ENCODE data around the gene VDR.

VDR gene

GRCh38 chr12:47896022-47896421 lies 8.8 kb downstream of the VDR start:
- H4K20me1 ChIP-seq, result no peaks in the 10 kb centered on the region
- H3K9ac ChIP-seq, result no peak overlapping the region
- no peak overlapping the region for H3K4me3 ChIP-seq
- H3K27me3 ChIP-seq, result no peaks in the 10 kb centered on the region
- H3K4me1 ChIP-seq, result peaks cover 84% of the 10 kb centered on the region
- no peak for TF ChIP-seq Cebpa-rat (IDR thresholded peaks at IDR 0.05)
- H3K36me3 ChIP-seq, result no peaks in the 10 kb centered on the region
- H3K27ac ChIP-seq, result no peak overlapping the region
- no peaks in the 10 kb centered on the region for H3K9me3 ChIP-seq
- H3K4me2 ChIP-seq, result peak overlapping the region; percentile 92

GRCh38 chr12:47894652-47895051 lies 10.1 kb downstream of the VDR start:
- Histone ChIP-seq H3K9me3 (no peaks in the 10 kb centered on the region), H3K4me3 (no peak overlapping the region), H3K4me1 (peaks cover 73% of the 10 kb centered on the region), H3K9ac (peak overlapping the region; percentile 53; the same call in 1 of the 2 replicates), H3K27ac (peak overlapping the region; percentile 83), H3K4me2 (peak overlapping the region; percentile 92), H3K36me3 (no peaks in the 10 kb centered on the region), H3K27me3 (no peaks in the 10 kb centered on the region), H4K20me1 (no peaks in the 10 kb centered on the region)
- TF ChIP-seq Cebpa-rat (IDR thresholded peaks at IDR 0.05), result no peak

- Histone ChIP-seq H3K4me3 (no peak overlapping the region), H3K27ac (peak overlapping the region; percentile 83)
- TF ChIP-seq Cebpa-rat (IDR thresholded peaks at IDR 0.05), result no peak
These were observed 10.7 kb downstream of the VDR start for GRCh38 chr12:47894068-47894467.

GRCh38 chr12:47892819-47893218 lies 12.0 kb downstream of the VDR start:
- no peak for TF ChIP-seq Cebpa-rat (IDR thresholded peaks at IDR 0.05)
- H3K9me3 ChIP-seq, result no peaks in the 10 kb centered on the region
- H3K9ac ChIP-seq, result peak overlapping the region; percentile 43; the same call in 1 of the 2 replicates
- no peak overlapping the region for H3K4me3 ChIP-seq
- H3K36me3 ChIP-seq, result no peaks in the 10 kb centered on the region
- H3K27ac ChIP-seq, result peak overlapping the region; percentile 83
- H3K4me2 ChIP-seq, result peak overlapping the region; percentile 92
- H4K20me1 ChIP-seq, result no peaks in the 10 kb centered on the region
- no peaks in the 10 kb centered on the region for H3K27me3 ChIP-seq
- peaks cover 68% of the 10 kb centered on the region for H3K4me1 ChIP-seq

More at GRCh38 chr12:47894068-47894467, 10.7 kb downstream of the VDR start:
- Histone ChIP-seq H3K4me1 (peaks cover 67% of the 10 kb centered on the region), H3K9me3 (no peaks in the 10 kb centered on the region), H4K20me1 (no peaks in the 10 kb centered on the region), H3K4me2 (peak overlapping the region; percentile 92), H3K27me3 (no peaks in the 10 kb centered on the region), H3K9ac (peak overlapping the region; percentile 53; the same call in 1 of the 2 replicates), H3K36me3 (no peaks in the 10 kb centered on the region)

- no peak overlapping the region for H3K4me3 ChIP-seq
- no peaks in the 10 kb centered on the region for H3K27me3 ChIP-seq
- 0 out of 2 replicates have a peak overlapping the region, but pooled peaks have one; percentile 24 for H3K9ac ChIP-seq
- no peaks in the 10 kb centered on the region for H3K36me3 ChIP-seq
- H3K4me2 ChIP-seq, result peak overlapping the region; percentile 24; the same call in 1 of the 2 replicates
- peaks cover 66% of the 10 kb centered on the region for H3K4me1 ChIP-seq
- no peaks in the 10 kb centered on the region for H3K9me3 ChIP-seq
- no peak for TF ChIP-seq Cebpa-rat (IDR thresholded peaks at IDR 0.05)
- H3K27ac ChIP-seq, result peak overlapping the region; percentile 38; the same call in 1 of the 2 replicates
- no peaks in the 10 kb centered on the region for H4K20me1 ChIP-seq
These were observed 13.4 kb downstream of the VDR start for GRCh38 chr12:47891356-47891755.

- no peak overlapping the region for H3K4me2 ChIP-seq
- H3K4me3 ChIP-seq, result no peak overlapping the region
- no peaks in the 10 kb centered on the region for H3K36me3 ChIP-seq
- no peak overlapping the region for H3K27ac ChIP-seq
- TF ChIP-seq Cebpa-rat (IDR thresholded peaks at IDR 0.05), result no peak
- no peaks in the 10 kb centered on the region for H4K20me1 ChIP-seq
- H3K27me3 ChIP-seq, result no peaks in the 10 kb centered on the region
- H3K9ac ChIP-seq, result no peak overlapping the region
- H3K4me1 ChIP-seq, result peaks cover 66% of the 10 kb centered on the region
- H3K9me3 ChIP-seq, result no peaks in the 10 kb centered on the region
These were observed 15.8 kb downstream of the VDR start for GRCh38 chr12:47889040-47889439.

GRCh38 chr12:47888153-47888819 lies 16.5 kb downstream of the VDR start:
- no peaks in the 10 kb centered on the region for H3K36me3 ChIP-seq
- H3K27me3 ChIP-seq, result no peaks in the 10 kb centered on the region
- H3K4me2 ChIP-seq, result no peak overlapping the region
- H3K9me3 ChIP-seq, result no peaks in the 10 kb centered on the region
- no peak for TF ChIP-seq Cebpa-rat (IDR thresholded peaks at IDR 0.05)
- H3K9ac ChIP-seq, result no peak overlapping the region
- no peak overlapping the region for H3K4me3 ChIP-seq
- no peak overlapping the region for H3K27ac ChIP-seq
- H3K4me1 ChIP-seq, result peaks cover 66% of the 10 kb centered on the region
- no peaks in the 10 kb centered on the region for H4K20me1 ChIP-seq

- H3K4me1 ChIP-seq, result peaks cover 66% of the 10 kb centered on the region
- TF ChIP-seq Cebpa-rat (IDR thresholded peaks at IDR 0.05), result no peak
- H4K20me1 ChIP-seq, result no peaks in the 10 kb centered on the region
- no peaks in the 10 kb centered on the region for H3K27me3 ChIP-seq
- H3K9me3 ChIP-seq, result no peaks in the 10 kb centered on the region
- H3K9ac ChIP-seq, result no peak overlapping the region
- no peaks in the 10 kb centered on the region for H3K36me3 ChIP-seq
- H3K4me3 ChIP-seq, result no peak overlapping the region
- H3K27ac ChIP-seq, result no peak overlapping the region
- no peak overlapping the region for H3K4me2 ChIP-seq
These were observed 17.3 kb downstream of the VDR start for GRCh38 chr12:47887529-47887928.

GRCh38 chr12:47886510-47887240 lies 18.1 kb downstream of the VDR start:
- no peak overlapping the region for H3K27ac ChIP-seq
- H4K20me1 ChIP-seq, result no peaks in the 10 kb centered on the region
- no peak overlapping the region for H3K9ac ChIP-seq
- peak overlapping the region; percentile 91 for H3K4me2 ChIP-seq
- H3K4me1 ChIP-seq, result peaks cover 67% of the 10 kb centered on the region
- TF ChIP-seq Cebpa-rat (IDR thresholded peaks at IDR 0.05), result no peak
- no peaks in the 10 kb centered on the region for H3K27me3 ChIP-seq
- H3K4me3 ChIP-seq, result no peak overlapping the region
- H3K36me3 ChIP-seq, result no peaks in the 10 kb centered on the region
- no peaks in the 10 kb centered on the region for H3K9me3 ChIP-seq

- Histone ChIP-seq H3K4me3 (no peak overlapping the region), H3K27ac (no peak overlapping the region), H4K20me1 (no peaks in the 10 kb centered on the region), H3K4me1 (peaks cover 64% of the 10 kb centered on the region), H3K9me3 (no peaks in the 10 kb centered on the region), H3K4me2 (peak overlapping the region; percentile 91), H3K9ac (no peak overlapping the region), H3K27me3 (no peaks in the 10 kb centered on the region), H3K36me3 (no peaks in the 10 kb centered on the region)
- peak; percentile 73; the same call in 1 of the 2 replicates for TF ChIP-seq Cebpa-rat (IDR thresholded peaks at IDR 0.05)
These were observed 19.2 kb downstream of the VDR start for GRCh38 chr12:47885566-47885965.
